Thoracic aorta (tissue), 2 donors: ENCODE results near the gene TMEM242. TPM values are rescaled to one million over a fixed set of nuclear protein-coding genes. Genes with fewer than 3 reads are reported as not detected.

Experiments
- ATAC-seq: fragments of 150-250 bp; one replicate; pipeline ENCODE4 v1.8.0; 2017; ENCODE audit warnings: low read depth; ENCODE audit not compliant: insufficient number of reproducible peaks, low FRiP score
- DNase-seq: peaks from one replicate; pipeline ENCODE4 v3.0.0-alpha.2; 2020; ENCODE audit warnings: low spot score
- H3K27ac ChIP-seq, 2 donors: fragments of 200-600 bp; sonication (generic); 1 replicate in 1 of 2; 2 replicates in 1 of 2; pipeline ENCODE4 v1.5.1; 2016; ENCODE audit warnings: mild to moderate bottlenecking in 2 of 2, moderate library complexity in 2 of 2
- H3K27me3 ChIP-seq: fragments of 200-600 bp; sonication (generic); replicated peaks from 2 replicates; pipeline ENCODE4 v1.6.0; 2016; ENCODE audit warnings: mild to moderate bottlenecking; ENCODE audit not compliant: insufficient read depth
- H3K36me3 ChIP-seq: fragments of 200-600 bp; sonication (generic); one replicate; pipeline ENCODE4 v1.5.1; 2016
- H3K4me1 ChIP-seq, 2 donors: fragments of 200-600 bp; sonication (generic); 1 replicate in 1 of 2; 2 replicates in 1 of 2; pipeline versions ENCODE4 v1.5.1 to v1.6.0; 2016; ENCODE audit warnings: low read depth in 2 of 2, mild to moderate bottlenecking in 1 of 2; ENCODE audit not compliant: control insufficient read depth in 1 of 2
- H3K4me3 ChIP-seq: fragments of 200-600 bp; sonication (generic); 2 replicates; pipeline ENCODE4 v1.5.1; 2016; ENCODE audit warnings: mild to moderate bottlenecking
- H3K9me3 ChIP-seq: fragments of 200-600 bp; sonication (generic); 2 replicates; pipeline ENCODE4 v1.5.1; 2016
- CTCF ChIP-seq: fragments of 200-600 bp; sonication (generic); IDR thresholded peaks from one replicate; pipeline ENCODE4 v1.5.1; 2019; ENCODE audit warnings: antibody characterized with exemption
- total RNA-seq, 2 donors: library from RNA; depleted of rRNA; stranded (reverse); fragments of >200 nt; gene quantifications; one replicate each; pipeline versions ENCODE4 v1.1.0 to v1.2.3, GENCODE V29; 2016

Gene TMEM242
- total RNA-seq, 2 donors from 2014 or later, result 7.3 to 8.8 TPM

DNA sequence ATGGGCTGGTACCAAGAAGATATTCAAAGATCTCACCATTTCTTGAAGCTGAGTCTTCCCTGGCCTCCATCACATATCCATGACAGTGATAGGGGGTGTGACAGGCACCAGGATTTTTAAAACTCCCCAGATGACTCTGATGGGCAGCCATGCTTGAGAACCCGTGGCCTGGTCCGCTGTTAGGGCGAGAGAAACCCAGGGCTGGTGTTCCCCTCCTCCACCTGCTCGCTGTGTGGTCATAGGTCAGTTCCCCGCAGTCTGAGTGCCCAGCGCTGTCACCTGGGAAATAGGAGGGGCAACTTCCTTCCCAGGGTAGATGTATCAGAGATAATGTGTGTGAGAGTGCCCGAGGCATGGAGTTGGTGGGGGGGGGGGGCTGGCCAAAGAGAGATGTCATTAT lies 50.9 kb downstream of the TMEM242 start:
- Histone ChIP-seq H3K27me3 (no peaks in the 10 kb centered on the region), H3K4me3 (no peak overlapping the region), H3K36me3 (no peaks in the 10 kb centered on the region), H3K9me3 (no peaks in the 10 kb centered on the region), H3K27ac (peak overlapping the region; percentile 90 to 91), H3K4me1 (peaks cover 21 to 60% of the 10 kb centered on the region in 2 donors)
- no peak for TF ChIP-seq CTCF
- ATAC-seq, result no peak
- no peak for DNase-seq

- Histone ChIP-seq H3K9me3 (no peaks in the 10 kb centered on the region), H3K36me3 (no peaks in the 10 kb centered on the region), H3K4me1 (peaks cover 21 to 60% of the 10 kb centered on the region in 2 donors), H3K27me3 (no peaks in the 10 kb centered on the region), H3K27ac (peak overlapping the region; percentile 90 to 91), H3K4me3 (no peak overlapping the region)
- TF ChIP-seq CTCF, result peak; percentile 10
- DNase-seq (no peak), ATAC-seq (no peak)
Observed at GRCh38 chr6:157271911-157272310, 51.4 kb downstream of the TMEM242 start.

- peak overlapping the region; percentile 90 to 91 for H3K27ac ChIP-seq
- H3K36me3 ChIP-seq, result no peaks in the 10 kb centered on the region
- H3K27me3 ChIP-seq, result no peaks in the 10 kb centered on the region
- no peak for TF ChIP-seq CTCF
- peaks cover 21 to 60% of the 10 kb centered on the region in 2 donors for H3K4me1 ChIP-seq
- no peak for DNase-seq
- no peak for ATAC-seq
- H3K9me3 ChIP-seq, result no peaks in the 10 kb centered on the region
- no peak overlapping the region for H3K4me3 ChIP-seq
Observed at GRCh38 chr6:157271441-157271840, 51.9 kb downstream of the TMEM242 start.

- H3K36me3 ChIP-seq, result no peaks in the 10 kb centered on the region
- peak overlapping the region in 1 of 2 donors; percentile 90 for H3K27ac ChIP-seq
- H3K4me3 ChIP-seq, result no peak overlapping the region
- TF ChIP-seq CTCF, result no peak
- no peak for DNase-seq
- H3K4me1 ChIP-seq, result peaks cover 21 to 60% of the 10 kb centered on the region in 2 donors
- no peaks in the 10 kb centered on the region for H3K9me3 ChIP-seq
- ATAC-seq, result no peak
- H3K27me3 ChIP-seq, result no peaks in the 10 kb centered on the region
Observed at GRCh38 chr6:157270916-157271315, 52.4 kb downstream of the TMEM242 start.

DNA sequence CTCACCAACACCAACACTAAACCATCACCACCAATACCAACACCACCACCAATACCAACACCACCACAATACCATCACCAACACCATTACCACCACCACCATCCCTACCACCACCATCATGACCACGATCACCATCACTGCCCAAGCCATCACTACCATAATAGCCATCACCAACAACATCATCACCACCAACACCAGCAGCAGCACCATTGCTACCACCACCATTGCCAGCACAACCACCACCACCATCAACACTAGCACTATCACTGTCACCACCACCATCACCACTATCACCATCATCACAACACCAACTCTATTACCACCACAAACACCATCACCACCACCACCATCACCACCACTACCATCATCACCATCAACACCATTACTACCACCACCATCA lies 53.0 kb downstream of the TMEM242 start:
- Histone ChIP-seq H3K27me3 (no peaks in the 10 kb centered on the region), H3K4me3 (no peak overlapping the region), H3K9me3 (no peaks in the 10 kb centered on the region), H3K36me3 (no peaks in the 10 kb centered on the region), H3K4me1 (peaks cover 21 to 57% of the 10 kb centered on the region in 2 donors), H3K27ac (no peak overlapping the region)
- no peak for ATAC-seq
- TF ChIP-seq CTCF, result no peak
- no peak for DNase-seq
